Parathyroid adenoma (tissue), 2 donors: ENCODE results near the gene ARL10.

ENCODE experiments used
- H2AFZ ChIP-seq: fragments of 300-600 bp; sonication (generic); one replicate; pipeline ENCODE4 v1.7.0; 2017; ENCODE audit warnings: antibody characterized with exemption, mild to moderate bottlenecking
- H3K27ac ChIP-seq: fragments of 300-600 bp; sonication (generic); one replicate; pipeline ENCODE4 v1.7.0; 2017
- H3K27me3 ChIP-seq: fragments of 300-600 bp; sonication (generic); one replicate; pipeline ENCODE4 v1.7.0; 2017; ENCODE audit warnings: low read length; ENCODE audit not compliant: control insufficient read depth, insufficient read depth
- H3K36me3 ChIP-seq: fragments of 300-600 bp; sonication (generic); one replicate; pipeline ENCODE4 v1.7.0; 2017; ENCODE audit warnings: low read length; ENCODE audit not compliant: control insufficient read depth, insufficient read depth
- H3K4me1 ChIP-seq: fragments of 300-600 bp; sonication (generic); one replicate; pipeline ENCODE4 v1.7.0; 2017; ENCODE audit warnings: control low read depth
- H3K4me2 ChIP-seq: fragments of 300-600 bp; sonication (generic); one replicate; pipeline ENCODE4 v1.7.0; 2017; ENCODE audit warnings: low read length
- H3K4me3 ChIP-seq: fragments of 300-600 bp; sonication (generic); one replicate; pipeline ENCODE4 v1.7.0; 2017; ENCODE audit warnings: low read depth, low read length
- H3K79me2 ChIP-seq: fragments of 300-600 bp; sonication (generic); one replicate; pipeline ENCODE4 v1.7.0; 2017; ENCODE audit warnings: control low read depth
- H3K9ac ChIP-seq: fragments of 300-600 bp; sonication (generic); one replicate; pipeline ENCODE4 v1.7.0; 2017; ENCODE audit warnings: mild to moderate bottlenecking
- H3K9me3 ChIP-seq: fragments of 300-600 bp; sonication (generic); one replicate; pipeline ENCODE4 v1.7.0; 2017; ENCODE audit warnings: low read length; ENCODE audit not compliant: control insufficient read depth
- TF ChIP-seq, protein P1 (sequence below): fragments of 300-600 bp; sonication (generic); IDR thresholded peaks from one replicate; pipeline ENCODE4 v1.7.0; 2017; ENCODE audit warnings: antibody characterized with exemption, mild to moderate bottlenecking
- donor health status: primary hyperparathyroidism.

ARL10 gene

DNA sequence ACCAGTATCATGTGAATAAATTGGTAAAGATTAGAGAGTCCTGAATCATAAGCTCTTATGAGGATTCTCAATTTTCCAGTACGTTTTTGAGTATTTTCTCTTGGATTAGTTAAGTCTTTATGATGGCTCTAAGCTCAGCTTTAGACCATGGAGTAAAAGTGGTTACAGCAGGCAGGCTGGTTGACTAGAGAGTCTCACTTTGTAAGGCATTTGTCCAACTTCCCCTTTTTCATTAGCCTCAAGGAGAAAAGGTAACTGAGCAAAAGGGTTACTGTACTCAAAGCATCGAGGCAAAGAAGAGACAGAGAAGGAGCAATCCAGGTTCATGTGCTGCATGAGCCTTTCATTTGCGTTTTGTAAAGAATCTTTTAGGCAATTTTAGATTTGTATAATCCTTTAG lies 14.6 kb downstream of the ARL10 start:
- Histone ChIP-seq H2AFZ (no peak overlapping the region), H3K27ac (no peak overlapping the region), H3K27me3 (no peaks in the 10 kb centered on the region), H3K4me1 (no peaks in the 10 kb centered on the region), H3K4me3 (no peak overlapping the region), H3K9me3 (no peaks in the 10 kb centered on the region), H3K4me2 (no peak overlapping the region), H3K79me2 (no peaks in the 10 kb centered on the region), H3K36me3 (no peaks in the 10 kb centered on the region), H3K9ac (no peak overlapping the region)
- TF ChIP-seq, protein P1, sequence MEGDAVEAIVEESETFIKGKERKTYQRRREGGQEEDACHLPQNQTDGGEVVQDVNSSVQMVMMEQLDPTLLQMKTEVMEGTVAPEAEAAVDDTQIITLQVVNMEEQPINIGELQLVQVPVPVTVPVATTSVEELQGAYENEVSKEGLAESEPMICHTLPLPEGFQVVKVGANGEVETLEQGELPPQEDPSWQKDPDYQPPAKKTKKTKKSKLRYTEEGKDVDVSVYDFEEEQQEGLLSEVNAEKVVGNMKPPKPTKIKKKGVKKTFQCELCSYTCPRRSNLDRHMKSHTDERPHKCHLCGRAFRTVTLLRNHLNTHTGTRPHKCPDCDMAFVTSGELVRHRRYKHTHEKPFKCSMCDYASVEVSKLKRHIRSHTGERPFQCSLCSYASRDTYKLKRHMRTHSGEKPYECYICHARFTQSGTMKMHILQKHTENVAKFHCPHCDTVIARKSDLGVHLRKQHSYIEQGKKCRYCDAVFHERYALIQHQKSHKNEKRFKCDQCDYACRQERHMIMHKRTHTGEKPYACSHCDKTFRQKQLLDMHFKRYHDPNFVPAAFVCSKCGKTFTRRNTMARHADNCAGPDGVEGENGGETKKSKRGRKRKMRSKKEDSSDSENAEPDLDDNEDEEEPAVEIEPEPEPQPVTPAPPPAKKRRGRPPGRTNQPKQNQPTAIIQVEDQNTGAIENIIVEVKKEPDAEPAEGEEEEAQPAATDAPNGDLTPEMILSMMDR = no peak

DNA sequence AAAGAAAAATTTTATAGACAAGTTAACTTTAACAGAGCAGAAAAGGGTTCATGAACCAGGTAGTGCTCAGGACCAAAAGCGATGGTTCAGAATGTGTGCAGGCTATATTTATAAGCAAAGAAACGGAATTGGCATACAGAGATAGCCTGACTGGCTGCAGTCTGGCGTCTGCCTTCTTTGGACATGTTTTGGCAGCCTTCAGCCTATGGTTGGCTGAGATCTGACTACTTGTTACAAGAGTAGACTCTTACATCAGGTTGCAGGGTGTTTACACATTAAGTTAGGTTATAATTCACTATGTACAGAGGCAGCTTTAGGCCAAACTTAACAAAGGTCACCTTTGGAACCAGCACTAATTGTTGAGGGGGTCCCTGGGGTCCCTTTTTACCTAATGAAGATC lies 16.1 kb downstream of the ARL10 start:
- Histone ChIP-seq H3K9me3 (no peaks in the 10 kb centered on the region), H3K4me1 (no peaks in the 10 kb centered on the region), H3K27me3 (no peaks in the 10 kb centered on the region), H3K4me2 (no peak overlapping the region), H3K36me3 (no peaks in the 10 kb centered on the region), H2AFZ (no peak overlapping the region), H3K79me2 (no peaks in the 10 kb centered on the region), H3K27ac (no peak overlapping the region), H3K4me3 (no peak overlapping the region), H3K9ac (no peak overlapping the region)
- TF ChIP-seq, protein P1 = no peak

DNA sequence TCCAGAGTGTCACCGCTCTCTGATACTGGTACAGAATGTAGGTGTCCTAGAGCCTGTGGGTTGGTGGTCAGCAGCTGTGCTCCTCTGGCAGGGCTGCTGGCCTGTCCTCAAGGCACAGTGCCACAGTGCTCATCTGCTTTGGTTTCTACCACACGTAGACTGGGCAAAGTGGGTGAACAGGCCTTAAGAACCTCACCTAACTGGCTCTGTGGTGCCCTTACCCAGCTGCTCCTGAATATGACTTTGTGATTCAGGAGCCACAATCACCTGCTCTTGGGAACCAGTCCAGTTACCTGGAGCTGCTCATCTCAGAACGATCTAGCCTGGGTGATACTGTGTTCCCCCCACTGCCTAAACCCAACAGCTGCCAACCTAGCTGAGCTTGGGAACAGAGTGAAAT lies 16.7 kb downstream of the ARL10 start:
- Histone ChIP-seq H3K9me3 (no peaks in the 10 kb centered on the region), H2AFZ (no peak overlapping the region), H3K4me2 (no peak overlapping the region), H3K36me3 (no peaks in the 10 kb centered on the region), H3K4me3 (no peak overlapping the region), H3K79me2 (no peaks in the 10 kb centered on the region), H3K27ac (no peak overlapping the region), H3K27me3 (no peaks in the 10 kb centered on the region), H3K9ac (no peak overlapping the region), H3K4me1 (no peaks in the 10 kb centered on the region)
- TF ChIP-seq, protein P1 = no peak

DNA sequence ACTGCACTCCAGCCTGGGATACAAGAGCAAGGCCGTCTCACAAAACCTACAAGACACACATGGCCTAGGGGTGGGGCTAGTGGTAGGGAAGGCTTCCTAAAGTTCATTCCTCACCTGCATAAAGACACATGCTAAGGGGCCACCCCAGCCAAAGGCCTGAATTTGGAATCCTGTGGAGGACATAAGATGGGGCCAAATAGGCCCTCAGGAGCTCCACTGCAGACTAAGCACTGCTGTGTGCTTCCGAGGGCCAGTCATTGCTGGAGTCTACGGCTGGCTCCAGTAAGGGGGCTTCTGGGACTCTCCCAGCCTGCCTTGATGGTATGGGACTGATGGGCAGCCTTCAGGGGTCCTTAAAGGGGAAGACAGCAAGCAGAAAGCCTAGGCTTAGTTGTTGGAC lies 17.4 kb downstream of the ARL10 start:
- peaks cover 6% of the 10 kb centered on the region for H3K4me1 ChIP-seq
- no peaks in the 10 kb centered on the region for H3K27me3 ChIP-seq
- TF ChIP-seq, protein P1 = no peak
- H3K4me3 ChIP-seq = no peak overlapping the region
- H3K27ac ChIP-seq = no peak overlapping the region
- no peak overlapping the region for H2AFZ ChIP-seq
- H3K36me3 ChIP-seq = no peaks in the 10 kb centered on the region
- no peak overlapping the region for H3K4me2 ChIP-seq
- H3K9me3 ChIP-seq = no peaks in the 10 kb centered on the region
- peaks cover 3% of the 10 kb centered on the region for H3K79me2 ChIP-seq
- H3K9ac ChIP-seq = no peak overlapping the region

DNA sequence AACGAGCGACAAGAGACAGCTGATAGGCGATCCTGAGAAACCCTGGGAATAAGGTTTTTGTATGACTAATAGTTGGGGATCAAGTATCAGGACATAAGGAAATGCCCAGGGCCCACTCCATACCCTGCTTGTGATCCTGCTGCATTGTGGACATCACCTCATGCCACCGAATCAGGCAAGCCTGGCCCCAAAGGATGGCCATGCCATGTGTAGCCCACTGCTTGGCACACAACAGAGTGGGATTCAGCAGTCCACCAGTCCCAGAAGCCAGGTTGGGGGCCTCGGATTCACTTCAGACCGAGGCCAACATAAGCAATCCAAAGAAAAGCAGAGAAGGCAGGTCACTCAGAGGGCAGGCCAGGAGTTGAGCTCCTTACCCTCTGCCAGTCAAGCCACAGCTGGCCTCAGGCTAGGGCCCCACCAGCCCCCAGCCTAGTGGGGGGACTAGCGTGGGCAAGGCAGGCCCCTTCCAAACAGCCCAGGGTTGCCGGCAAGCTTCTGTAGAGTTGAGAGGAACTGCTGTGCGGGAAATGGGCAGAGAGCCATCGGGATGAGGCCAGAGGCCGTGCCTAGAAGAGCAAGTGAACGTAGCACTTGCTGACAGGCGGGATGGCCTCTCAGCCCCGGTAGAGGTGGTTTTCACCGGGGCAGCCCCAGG lies 18.1 kb downstream of the ARL10 start:
- Histone ChIP-seq H3K27me3 (no peaks in the 10 kb centered on the region), H3K27ac (no peak overlapping the region), H3K4me1 (peaks cover 8% of the 10 kb centered on the region), H3K79me2 (peaks cover 6% of the 10 kb centered on the region), H3K4me3 (no peak overlapping the region), H3K9me3 (no peaks in the 10 kb centered on the region), H3K36me3 (no peaks in the 10 kb centered on the region), H2AFZ (no peak overlapping the region), H3K4me2 (no peak overlapping the region), H3K9ac (no peak overlapping the region)
- TF ChIP-seq, protein P1 = no peak
